ENCODE results near the gene LGR4. TPM values are rescaled to one million over a fixed set of nuclear protein-coding genes. Genes with fewer than 3 reads are reported as not detected.

Gene LGR4
- total and polyA plus RNA-seq, 2 of the 13 experiments (the other 11 are each of a cell fraction or from before 2014, with no cell fraction given): 42.1 to 68.7 TPM

DNA sequence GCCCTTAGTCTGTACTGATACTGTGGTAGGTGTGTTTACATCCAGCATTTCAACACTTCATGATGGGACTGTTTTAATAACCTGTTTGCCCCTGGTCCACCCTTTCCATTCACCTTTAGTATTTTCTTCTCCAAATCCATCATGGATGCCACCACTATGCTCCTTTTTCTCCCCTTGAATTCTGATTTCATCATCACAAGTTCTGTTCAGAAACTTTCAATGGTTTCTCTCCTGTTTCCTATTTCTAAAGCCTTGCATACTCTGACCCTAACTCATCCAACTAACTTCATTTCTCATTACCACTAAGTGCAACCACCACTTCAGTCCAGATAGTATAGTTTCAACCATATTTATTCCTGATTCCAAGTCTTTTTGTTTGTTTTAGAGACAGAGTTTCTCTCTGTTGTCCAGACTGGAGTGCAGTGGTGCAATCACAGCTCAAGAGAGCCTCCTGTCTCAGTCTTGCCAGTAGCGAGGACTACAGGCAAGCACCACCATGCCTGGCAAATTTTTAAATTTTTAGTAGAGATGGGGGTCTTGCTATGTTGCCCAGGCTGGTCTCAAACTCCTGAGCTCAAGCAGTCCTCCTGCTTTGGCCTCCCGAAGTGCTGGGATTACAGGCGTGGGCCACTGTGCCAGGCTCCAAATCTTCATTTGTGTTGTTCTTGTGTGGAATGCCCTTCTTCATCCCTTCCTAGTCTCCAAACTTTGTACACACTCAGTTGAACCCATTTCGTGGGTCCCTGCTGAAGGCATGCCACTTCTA is 35.1 kb upstream of the LGR4 start:
- H3K4me2 ChIP-seq (ENCODE audit: low read depth, low read length): peak overlapping the region; percentile 91
- no TSS peak for BruUV-seq (replicated peaks)
- ATAC-seq (no peak), FAIRE-seq (no peak), DNase-seq (ENCODE audit: low spot score) (no peak)
- intact Hi-C loops (cut with micrococcal nuclease; ENCODE audit: unreplicated experiment): no loop called here
- WGBS (ENCODE audit: low lambda C conversion rate): 96% methylated on average over 4 of the region's 4 CpGs
- in situ Hi-C loops (cut with HindIII; ENCODE audit: extremely low pct_ligation_motif_present, low pct_unique_long_range_greater_than_20kb): no loop called here
- H4K20me1 ChIP-seq (ENCODE audit: insufficient read depth, low read length): peaks cover 17% of the 10 kb centered on the region
- H3K9ac ChIP-seq (ENCODE audit: insufficient read depth, low read depth, low read length): peak overlapping the region; percentile 99
- no peaks in the 10 kb centered on the region for H3K9me3 ChIP-seq (ENCODE audit: low read length)
- H3K4me3 ChIP-seq (replicated peaks in 1 of 3; ENCODE audit: insufficient read depth in 1 of 3, low read depth in 2 of 3, low read length in 3 of 3): peak overlapping the region; percentile 72 to 100 (median 87); a peak in 4 of 6 replicates
- CTCF ChIA-PET (ENCODE audit: low intra/inter-chr PET ratio, low total read pairs): no interaction called here
- H3K4me1 ChIP-seq (ENCODE audit: insufficient read depth, low read length): peaks cover 47% of the 10 kb centered on the region
- TF ChIP-seq ZFP82 (CRISPR knock-in tag; IDR thresholded peaks at IDR 0.05; ENCODE audit: borderline replicate concordance): 0 out of 2 replicates have a peak, but pooled peaks have one; percentile 2
- TF ChIP-seq NFE2 (CRISPR knock-in tag; IDR thresholded peaks at IDR 0.05): no peak
- peak; percentile 54; the same call in 1 of the 2 replicates for TF ChIP-seq ZNF121 (CRISPR knock-in tag; IDR thresholded peaks at IDR 0.05)
- no peak for TF ChIP-seq SNRNP70 (IDR thresholded peaks at IDR 0.05; ENCODE audit: low read depth, low read length)
- TF ChIP-seq NR3C1 (CRISPR knock-in tag; IDR thresholded peaks at IDR 0.05): no peak
- peak; percentile 27 for TF ChIP-seq YY1 (IDR thresholded peaks at IDR 0.05; ENCODE audit: insufficient read depth, insufficient replicate concordance, low read depth, low read length)
- peaks cover 36% of the 10 kb centered on the region for H3K79me2 ChIP-seq (ENCODE audit: insufficient read depth, low read length)
- H2AFZ ChIP-seq (ENCODE audit: low read length): no peak overlapping the region
- POLR2A ChIA-PET: interaction anchor here (0.7 to 1.2 kb wide), 4 partner anchors 35 to 910 kb away, joined by 3 to 4 read pairs (median 4); partner anchors contain the start of gene LGR4
- H3K27ac ChIP-seq (ENCODE audit: extremely low read length, insufficient read depth, low read length): peak overlapping the region; percentile 93
- H3K36me3 ChIP-seq (replicated peaks in 1 of 2; ENCODE audit: control insufficient read depth in 1 of 2, insufficient read depth in 2 of 2, low read length in 2 of 2): peaks cover 0 to 2% of the 10 kb centered on the region in 2 experiments; a peak in 1 of 5 replicates
- peaks cover 0 to 6% of the 10 kb centered on the region in 2 experiments; a peak in 1 of 5 replicates for H3K27me3 ChIP-seq (ENCODE audit: control insufficient read depth in 1 of 2, insufficient read depth in 2 of 2, low read length in 2 of 2)

Data from HepG2 (cell line).